T-helper 2 cell treated with Interferon-gamma antibody and Interleukin-4, amounts not matched to agents 100 ng/mL and 5 ng/mL, for 36 hours (primary cell): ENCODE measurements around the gene OBI1. TPM values are rescaled to one million over a fixed set of nuclear protein-coding genes. Genes with fewer than 3 reads are reported as not detected.

ENCODE experiments used
- intact Hi-C: fragments of 100-400 bp; cut with micrococcal nuclease; formaldehyde crosslinking; loops from one replicate; pipeline ENCODE4 v1.15.1; 2023
- total RNA-seq: library from RNA; stranded (reverse); gene quantifications from 2 replicates; pipeline ENCODE4 v1.2.3, GENCODE V29; 2022

Gene OBI1
- total RNA-seq, 1 donor from 2014 or later, result 18.7 TPM

DNA sequence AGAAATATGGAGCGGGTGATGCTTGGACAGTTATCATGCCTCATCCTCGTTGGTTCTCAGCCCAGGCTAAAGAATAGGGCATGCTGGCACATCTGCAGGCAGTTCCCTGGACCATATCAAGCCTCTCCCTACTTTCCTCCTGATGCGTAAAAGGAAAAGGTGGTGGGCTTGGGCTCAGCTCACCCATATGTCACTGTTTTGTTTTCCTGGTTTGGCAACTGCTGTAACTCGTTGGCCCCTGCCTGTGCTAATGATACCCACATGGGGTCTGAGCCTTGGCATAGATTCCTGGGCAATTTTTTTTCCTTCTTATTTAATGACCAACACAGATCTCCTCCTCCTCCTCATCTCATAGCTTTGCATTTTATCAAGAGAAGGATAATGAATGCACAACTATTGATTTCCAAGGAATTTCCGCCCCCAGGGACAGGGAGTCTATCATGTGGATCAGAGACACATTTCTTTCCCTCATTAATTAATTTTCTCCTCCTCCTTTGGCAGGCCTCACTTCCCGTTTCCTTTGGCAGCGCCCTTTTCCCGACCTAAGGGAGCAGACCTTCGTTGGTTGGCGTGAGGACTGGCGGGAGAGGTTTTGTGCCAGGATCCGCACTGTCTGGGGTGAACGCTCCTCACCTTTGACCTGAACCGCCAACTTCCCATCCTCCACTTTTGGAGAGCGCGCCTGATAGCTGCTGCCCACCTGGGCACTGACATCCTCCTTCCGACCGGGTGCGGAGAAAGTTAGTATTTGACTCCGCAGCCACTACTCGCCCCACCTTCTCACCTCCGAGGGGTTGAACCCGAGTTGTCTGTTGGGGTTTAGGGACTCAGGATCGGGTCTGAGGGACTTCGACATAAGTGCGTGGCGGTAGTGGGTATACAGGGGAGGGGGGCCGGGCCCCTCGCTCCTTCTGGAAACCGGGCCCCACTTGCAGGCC, 52.2 kb downstream of the OBI1 start:
- intact Hi-C loops, result loop anchor here (5.0 kb wide), 1 partner anchor 1736 kb away; the partner anchor contains the start of gene SPRY2

GRCh38 chr13:78604782-78605611, 54.0 kb downstream of the OBI1 start:
- intact Hi-C loops, result loop anchor here (5.0 kb wide), 2 partner anchors 908 to 1737 kb away; partner anchors contain the start of genes SLAIN1 and SPRY2

GRCh38 chr13:78603240-78603957, 55.6 kb downstream of the OBI1 start, which contains the start of gene POU4F1:
Gene POU4F1, minus strand, starts transcription at chr13:78603552. Its CDS starts 226 bp downstream, at chr13:78603326.
- intact Hi-C loops, result loop anchor here (1.0 to 5.0 kb wide), 3 partner anchors 8 to 906 kb away; partner anchors contain the start of genes OBI1 and SLAIN1

- intact Hi-C loops, result loop anchor here (1.0 to 5.0 kb wide), 3 partner anchors 7 to 905 kb away; partner anchors contain the start of genes OBI1 and SLAIN1
Observed at GRCh38 chr13:78602561-78603239, 56.3 kb downstream of the OBI1 start.

DNA sequence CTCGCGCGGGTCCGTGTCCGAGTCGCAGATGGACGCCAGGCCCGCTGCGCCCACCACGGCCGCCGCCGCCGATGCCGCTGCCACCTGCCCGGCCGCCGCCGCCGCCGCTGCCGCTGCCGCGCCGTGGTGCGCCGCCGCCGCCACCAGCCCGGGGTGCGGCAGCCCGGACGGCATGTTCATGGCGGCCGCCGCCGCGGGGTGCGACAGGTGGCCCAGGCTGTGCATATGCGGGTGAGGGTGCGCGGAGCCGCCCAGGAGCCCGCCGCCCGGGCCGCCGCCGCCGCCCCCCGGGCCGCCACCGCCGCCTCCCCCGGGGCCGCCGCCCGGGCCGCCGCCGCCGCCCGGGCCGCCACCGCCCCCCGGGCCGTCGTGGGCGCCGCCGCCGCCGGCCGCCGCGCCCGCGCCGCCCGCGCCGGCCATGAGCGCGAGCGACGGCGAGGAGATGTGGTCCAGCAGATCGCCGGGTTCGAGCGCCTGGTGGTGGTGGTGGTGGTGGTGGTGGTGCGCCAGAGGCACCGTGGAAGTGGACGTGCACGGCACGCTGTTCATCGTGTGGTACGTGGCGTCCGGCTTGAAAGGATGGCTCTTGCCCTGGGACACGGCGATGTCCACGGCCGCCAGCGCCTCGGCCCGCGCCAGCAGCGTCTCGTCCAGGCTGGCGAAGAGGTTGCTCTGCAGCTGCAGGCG, 56.9 kb downstream of the OBI1 start:
- intact Hi-C loops, result loop anchor here (2.0 to 5.0 kb wide), 2 partner anchors 57 to 905 kb away; partner anchors contain the start of genes OBI1 and SLAIN1

GRCh38 chr13:78601124-78601873, 57.7 kb downstream of the OBI1 start:
- intact Hi-C loops, result loop anchor here (5.0 kb wide), 1 partner anchor 904 kb away; the partner anchor contains the start of gene SLAIN1

- intact Hi-C loops, result loop anchor here (5.0 kb wide), 1 partner anchor 903 kb away; the partner anchor contains the start of gene SLAIN1
Observed at GRCh38 chr13:78600280-78600883, 58.6 kb downstream of the OBI1 start.

DNA sequence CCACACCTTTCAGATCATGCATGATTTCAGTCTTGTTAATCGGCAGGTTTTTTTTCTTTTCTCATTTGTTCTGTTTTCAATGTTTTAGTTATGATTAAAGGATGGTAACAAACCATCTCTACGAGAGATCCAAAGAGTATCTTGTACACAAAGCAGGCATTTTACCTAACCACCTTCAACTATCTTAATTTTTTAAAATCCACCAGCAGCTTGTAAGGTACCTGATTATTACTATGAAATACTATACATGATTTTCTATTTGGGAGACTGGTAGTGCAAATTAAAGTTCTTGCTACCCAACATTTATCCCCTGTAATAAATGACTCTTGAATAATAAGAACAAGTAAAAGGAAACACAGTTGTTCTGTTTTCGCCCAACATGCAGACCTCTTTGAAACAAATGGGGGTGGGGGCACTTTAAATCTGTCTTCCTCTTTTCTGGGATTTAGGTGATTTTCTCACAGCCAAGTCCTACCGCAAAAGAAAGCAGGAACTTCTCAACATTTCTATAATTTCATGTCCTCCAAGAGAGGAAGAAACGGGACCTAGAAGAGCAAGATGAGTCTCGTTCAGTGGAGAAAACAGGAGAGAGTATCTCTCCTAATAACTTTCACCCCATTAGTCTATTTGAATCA, 59.2 kb downstream of the OBI1 start:
- intact Hi-C loops, result loop anchor here (5.0 kb wide), 2 partner anchors 378 to 902 kb away; partner anchors contain the start of gene SLAIN1

GRCh38 chr13:78598966-78599644, 59.9 kb downstream of the OBI1 start:
- intact Hi-C loops, result loop anchor here (5.0 kb wide), 1 partner anchor 378 kb away; no protein-coding TSS in a partner anchor

GRCh38 chr13:78598116-78598781, 60.7 kb downstream of the OBI1 start:
- intact Hi-C loops, result loop anchor here (5.0 kb wide), 1 partner anchor 379 kb away; no protein-coding TSS in a partner anchor

- intact Hi-C loops, result loop anchor here (5.0 kb wide), 1 partner anchor 380 kb away; no protein-coding TSS in a partner anchor
Observed at GRCh38 chr13:78597602-78597932, 61.4 kb downstream of the OBI1 start.

DNA sequence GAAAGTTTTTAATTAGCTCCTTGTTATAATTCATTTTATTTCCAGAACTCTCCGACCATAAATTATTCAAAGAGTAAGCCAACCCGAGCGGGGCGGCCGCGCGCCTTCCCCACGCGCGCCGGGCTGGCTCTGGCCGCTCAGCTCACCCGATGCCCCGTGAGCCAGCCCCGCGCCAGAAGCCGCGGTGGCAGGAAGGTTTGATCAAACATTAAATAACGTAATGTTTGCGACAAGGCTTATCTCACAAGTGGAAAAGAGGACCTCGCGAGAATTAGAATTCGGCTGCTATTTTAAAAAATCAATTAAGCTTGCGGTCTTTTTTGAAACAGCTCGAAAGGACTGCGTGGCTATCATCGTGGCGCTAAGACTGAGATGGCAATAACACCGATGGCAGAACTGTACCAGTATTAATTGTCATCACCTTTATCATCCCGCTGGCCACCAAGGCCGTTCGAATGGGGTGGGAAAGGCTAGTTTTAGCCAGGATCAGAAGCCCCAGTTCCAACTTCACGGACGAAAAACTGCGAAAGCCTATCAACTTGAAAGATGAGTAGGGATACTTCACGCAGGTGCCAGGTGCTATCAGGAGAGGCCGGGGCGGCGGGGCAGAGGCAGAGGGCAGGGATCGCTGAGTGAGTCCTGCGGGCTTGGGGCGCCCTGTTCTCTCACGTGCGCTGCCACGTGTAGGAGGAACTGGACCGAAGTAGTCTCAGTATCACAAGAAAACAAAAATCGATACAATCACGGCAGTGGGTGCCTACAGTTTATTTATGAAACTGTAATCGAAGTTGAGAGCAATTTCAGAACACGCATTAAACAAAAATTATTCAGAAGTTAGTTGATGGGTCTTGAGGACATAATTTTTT, 62.0 kb downstream of the OBI1 start:
- intact Hi-C loops, result loop anchor here (5.0 kb wide), 1 partner anchor 380 kb away; no protein-coding TSS in a partner anchor

DNA sequence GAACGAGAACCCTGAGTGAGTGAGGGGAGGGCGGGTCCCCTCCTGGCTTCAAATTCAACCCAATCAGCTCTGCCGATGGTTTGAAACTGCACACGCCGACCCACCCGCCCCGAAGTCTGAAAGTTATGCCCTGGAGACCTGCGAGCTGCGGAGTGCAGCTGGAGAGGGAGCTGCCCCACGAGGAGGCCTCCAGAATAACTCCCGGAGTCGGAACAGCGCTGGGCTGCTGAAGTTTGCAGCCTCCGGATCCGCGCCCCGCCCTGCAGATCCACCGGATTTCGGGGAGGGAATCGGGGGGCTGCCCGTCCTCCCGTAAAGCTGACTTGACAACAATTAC, 62.6 kb downstream of the OBI1 start:
- intact Hi-C loops, result loop anchor here (5.0 kb wide), 1 partner anchor 381 kb away; no protein-coding TSS in a partner anchor

- intact Hi-C loops, result loop anchor here (1.0 to 5.0 kb wide), 2 partner anchors 8 to 382 kb away; partner anchors contain the start of gene POU4F1
Observed at GRCh38 chr13:78595495-78596398, 63.2 kb downstream of the OBI1 start.
